GM18505 (cell line): ENCODE data around the gene PEX5L.

Experiments
- ATAC-seq: cut with Tn5 transposase; IDR thresholded peaks from one replicate; pipeline ENCODE4 v1.9.1; 2021; ENCODE audit not compliant: unreplicated experiment
- POLR2A ChIP-seq: IDR thresholded peaks from 4 replicates; pipeline ENCODE4 v1.6.1; 2011; ENCODE audit warnings: borderline replicate concordance; ENCODE audit not compliant: insufficient read depth, insufficient read length; ENCODE audit errors: extremely low read depth

Gene PEX5L

GRCh38 chr3:179771797-179772196, 264.9 kb downstream of the PEX5L start:
- ATAC-seq = no peak
- TF ChIP-seq POLR2A = no peak

DNA sequence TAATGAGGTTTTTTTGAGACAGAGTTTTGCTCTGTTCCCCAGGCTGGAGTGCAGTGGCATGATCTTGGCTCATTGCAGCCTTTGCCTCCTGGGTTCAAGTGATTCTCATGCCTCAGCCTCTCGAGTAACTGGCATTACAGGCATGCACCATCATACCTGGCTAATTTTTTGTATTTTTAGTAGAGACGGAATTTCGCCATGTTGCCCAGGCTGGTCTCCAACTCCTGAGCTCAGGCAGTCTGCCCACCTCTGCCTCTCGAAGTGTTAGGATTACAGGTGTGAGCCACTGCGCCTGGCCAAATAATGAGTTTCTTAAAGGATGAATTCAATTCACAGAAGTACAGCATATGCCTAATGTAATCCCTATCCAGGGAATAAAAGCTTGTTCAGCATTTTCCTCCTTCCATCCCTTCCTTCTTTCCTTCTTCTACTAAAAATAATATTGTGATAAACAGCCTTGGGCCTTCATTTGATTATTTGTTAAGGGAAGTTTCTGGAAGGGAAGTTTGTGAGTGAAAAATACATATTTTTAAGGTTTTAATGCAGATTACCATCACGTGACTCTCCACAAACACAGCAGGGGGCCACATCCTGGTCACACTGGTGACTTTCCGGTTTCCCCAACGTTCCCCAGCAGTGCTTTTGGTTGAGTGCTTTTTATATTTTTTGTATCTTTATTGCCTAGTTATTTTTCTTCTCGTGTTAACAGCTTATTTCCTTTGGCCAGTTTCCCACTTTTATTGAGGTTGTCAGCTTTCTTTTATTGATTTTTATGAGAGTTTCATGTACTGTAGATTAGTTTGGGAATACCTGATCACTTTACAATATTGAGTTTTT, 267.1 kb downstream of the PEX5L start:
- no peak for ATAC-seq
- no peak for TF ChIP-seq POLR2A

DNA sequence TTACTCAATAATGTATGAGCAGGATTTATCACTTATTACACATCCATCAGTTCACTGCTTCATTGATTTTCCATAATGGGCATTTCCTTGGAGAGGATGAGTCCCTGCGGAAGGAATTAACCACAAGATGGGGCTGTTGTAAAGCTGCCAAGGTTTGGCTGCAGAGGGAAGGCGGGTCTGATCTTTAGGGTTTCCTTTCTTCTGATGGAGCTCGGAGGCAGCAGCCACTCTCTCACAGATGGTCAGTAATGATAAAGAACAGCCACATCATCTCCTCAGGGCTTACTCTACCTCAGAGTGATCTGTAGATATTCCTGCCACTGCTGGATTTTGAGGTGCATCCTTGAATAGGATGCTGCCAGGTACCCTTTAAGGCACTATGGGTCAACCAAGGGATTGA, 268.7 kb downstream of the PEX5L start:
- no peak for TF ChIP-seq POLR2A
- ATAC-seq = no peak

DNA sequence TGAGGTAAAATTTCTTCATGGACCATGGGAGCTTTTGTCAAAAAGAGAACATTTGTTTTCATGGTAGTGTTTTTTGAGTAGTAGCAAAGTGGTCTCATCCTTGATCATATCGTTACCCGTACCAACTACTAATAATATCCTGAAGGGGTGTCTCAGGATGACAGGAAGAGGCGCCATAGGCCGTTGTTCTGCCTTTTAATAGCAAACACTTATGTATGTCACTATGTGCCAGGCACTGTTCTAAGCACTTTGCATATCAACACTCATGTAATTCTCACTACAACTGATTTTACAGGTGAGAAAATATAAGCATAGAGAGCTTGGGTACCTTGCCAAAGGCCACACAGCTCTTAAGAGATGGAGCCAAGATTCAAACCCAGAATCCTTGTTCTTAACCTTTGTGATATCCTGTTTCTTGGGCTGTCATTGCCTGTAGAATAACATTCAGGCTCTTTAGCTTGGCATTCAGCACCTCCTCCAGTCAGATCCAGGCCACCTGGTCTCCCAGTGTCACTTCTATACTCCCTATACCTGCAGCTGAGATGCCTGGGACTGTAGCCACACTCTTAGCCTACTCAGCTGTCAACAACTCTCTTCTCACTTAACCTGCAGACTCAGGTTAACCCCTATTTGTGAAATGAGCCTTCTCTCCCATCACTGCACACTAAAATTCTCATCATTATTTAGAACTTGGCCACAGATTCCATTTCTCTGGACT, 270.2 kb downstream of the PEX5L start:
- no peak for ATAC-seq
- TF ChIP-seq POLR2A = no peak

- TF ChIP-seq POLR2A = no peak
- no peak for ATAC-seq
Observed at GRCh38 chr3:179765396-179765795, 271.3 kb downstream of the PEX5L start.

DNA sequence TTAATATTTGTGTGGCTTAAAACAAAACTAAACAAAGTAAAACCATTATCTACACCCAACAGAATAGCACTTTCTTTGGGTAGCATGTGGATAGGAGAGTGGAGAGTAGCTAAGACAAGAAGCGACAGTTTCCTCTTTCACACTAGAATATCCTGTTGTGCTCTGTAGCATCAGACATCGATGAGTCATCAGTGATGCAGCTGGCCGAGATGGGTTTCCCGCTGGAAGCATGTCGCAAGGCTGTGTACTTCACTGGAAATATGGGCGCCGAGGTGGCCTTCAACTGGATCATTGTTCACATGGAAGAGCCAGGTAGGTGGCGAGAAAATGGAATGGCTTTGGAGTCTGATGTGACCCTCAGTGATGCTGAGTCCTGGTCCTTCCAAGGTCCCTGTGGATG, 275.8 kb downstream of the PEX5L start:
- TF ChIP-seq POLR2A = no peak
- ATAC-seq = no peak

DNA sequence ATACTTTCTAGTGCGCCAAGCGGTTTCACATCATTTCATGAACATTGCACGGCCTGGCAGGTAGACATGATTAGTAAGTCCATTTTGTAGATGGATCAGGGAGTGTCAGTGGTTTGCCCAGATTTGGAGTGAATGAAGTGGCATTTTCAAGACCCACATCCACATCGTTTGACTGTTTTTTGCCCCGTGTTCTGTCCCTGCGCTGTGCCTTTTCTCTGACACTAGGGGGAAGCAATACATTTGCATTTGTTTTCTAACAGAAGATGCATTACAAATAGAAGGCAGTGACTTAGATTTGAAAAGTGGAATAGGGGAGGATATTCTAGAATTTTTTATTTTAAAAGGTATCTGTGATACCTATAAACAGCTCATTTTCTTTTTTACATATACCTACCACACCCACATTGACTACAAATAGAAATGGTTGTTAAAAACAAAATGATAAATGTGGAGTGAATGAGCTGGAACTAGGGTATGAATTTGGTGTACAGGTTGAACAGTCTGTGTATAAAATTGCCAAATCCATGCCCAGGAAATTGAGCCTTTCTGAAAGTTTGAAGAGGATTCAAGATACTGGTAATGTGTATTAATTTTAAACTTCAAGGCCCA, 285.9 kb downstream of the PEX5L start:
- no peak for ATAC-seq
- TF ChIP-seq POLR2A = no peak

GRCh38 chr3:179745716-179746115, 291.0 kb downstream of the PEX5L start:
- no peak for ATAC-seq
- no peak for TF ChIP-seq POLR2A

DNA sequence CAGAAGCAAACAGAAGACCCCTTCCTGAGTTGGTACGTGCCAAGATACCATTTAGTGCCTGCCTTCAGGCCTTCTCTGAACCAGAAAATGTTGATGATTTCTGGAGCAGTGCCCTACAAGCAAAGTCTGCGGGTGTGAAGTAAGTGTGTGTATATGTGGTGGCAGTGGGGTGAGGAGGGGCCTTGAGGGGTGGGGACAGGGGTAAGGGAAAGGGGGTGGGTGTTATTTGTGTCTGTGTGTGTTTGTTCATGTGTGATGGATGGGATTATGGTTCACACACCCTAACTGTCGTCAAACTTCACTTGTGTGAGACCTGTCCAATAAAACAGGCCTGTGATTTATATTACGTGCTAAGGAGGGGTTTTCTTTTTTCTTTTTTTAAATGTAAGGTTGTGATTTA, 291.7 kb downstream of the PEX5L start:
- ATAC-seq = no peak
- TF ChIP-seq POLR2A = no peak
